RWPE1 (cell line): ENCODE measurements around the gene RYR1.

Experiments used
- CTCF ChIA-PET: fragments of 350-600 bp; sonication (Branson Sonifier 250); formaldehyde crosslinking; extraction: SDS; loops from one replicate; lab custom pipeline; 2021; lab: Yijun Ruan, JAX
- POLR2A ChIA-PET: fragments of 400-600 bp; formaldehyde crosslinking; extraction: SDS; loops from one replicate; lab custom pipeline; 2020; ENCODE audit warnings: antibody characterized with exemption; ENCODE audit not compliant: low non-redundant PET; lab: Yijun Ruan, JAX
- DNase-seq: peaks from one replicate; pipeline ENCODE4 v3.0.0; 2012; ENCODE audit warnings: low spot score
- H3K27ac ChIP-seq: fragments of 450-650 bp; 2 replicates; pipeline ENCODE4 v1.5.1; 2017
- CTCF ChIP-seq: fragments of 450-650 bp; conservative IDR thresholded peaks from 2 replicates; pipeline ENCODE4 v1.5.1; 2017; ENCODE audit warnings: low read depth, mild to moderate bottlenecking

RYR1 gene

GRCh38 chr19:38497907-38498306 lies 64.4 kb downstream of the RYR1 start:
- no peak for DNase-seq
- ChIA-PET POLR2A (interaction anchor here (0.6 kb wide), 1 partner anchor 121 kb away, joined by 3 read pairs; no protein-coding TSS in a partner anchor), CTCF (interaction anchor here (0.5 to 0.7 kb wide), 2 partner anchors 22 to 27 kb away, joined by 4 to 6 read pairs; no protein-coding TSS in a partner anchor)
- H3K27ac ChIP-seq = no peak overlapping the region
- TF ChIP-seq CTCF = no peak

GRCh38 chr19:38499532-38499931 lies 66.0 kb downstream of the RYR1 start:
- ChIA-PET POLR2A (no interaction called here), CTCF (no interaction called here)
- no peak for TF ChIP-seq CTCF
- DNase-seq = no peak
- no peak overlapping the region for H3K27ac ChIP-seq

GRCh38 chr19:38500450-38500849 lies 67.0 kb downstream of the RYR1 start:
- TF ChIP-seq CTCF = no peak
- ChIA-PET CTCF (no interaction called here), POLR2A (no interaction called here)
- DNase-seq = no peak
- H3K27ac ChIP-seq = no peak overlapping the region

GRCh38 chr19:38502410-38503076 lies 69.1 kb downstream of the RYR1 start:
- DNase-seq = no peak
- CTCF ChIA-PET = interaction anchor here (0.6 kb wide), 1 partner anchor 224 kb away, joined by 3 read pairs; no protein-coding TSS in a partner anchor
- TF ChIP-seq CTCF = no peak
- no peak overlapping the region for H3K27ac ChIP-seq
- POLR2A ChIA-PET = no interaction called here

- ChIA-PET CTCF (no interaction called here), POLR2A (no interaction called here)
- TF ChIP-seq CTCF = no peak
- no peak overlapping the region for H3K27ac ChIP-seq
- no peak for DNase-seq
Observed at GRCh38 chr19:38503077-38503410, 69.6 kb downstream of the RYR1 start.

GRCh38 chr19:38505958-38506357 lies 72.5 kb downstream of the RYR1 start:
- POLR2A ChIA-PET = no interaction called here
- CTCF ChIA-PET = no interaction called here
- no peak overlapping the region for H3K27ac ChIP-seq
- DNase-seq = no peak
- TF ChIP-seq CTCF = no peak

GRCh38 chr19:38506375-38506722 lies 72.9 kb downstream of the RYR1 start:
- ChIA-PET CTCF (no interaction called here), POLR2A (no interaction called here)
- no peak for DNase-seq
- TF ChIP-seq CTCF = no peak
- peak overlapping the region; percentile 33 for H3K27ac ChIP-seq
